ENCODE results near the gene NOX5.

Gene NOX5

GRCh38 chr15:68990992-68991500 lies 23.4 kb upstream of the NOX5 start:
- DNase-seq, result no peak

GRCh38 chr15:68991723-68992122 lies 22.8 kb upstream of the NOX5 start:
- DNase-seq, result peak; percentile 35

GRCh38 chr15:68992696-68993095 lies 21.8 kb upstream of the NOX5 start:
- no peak for DNase-seq

DNA sequence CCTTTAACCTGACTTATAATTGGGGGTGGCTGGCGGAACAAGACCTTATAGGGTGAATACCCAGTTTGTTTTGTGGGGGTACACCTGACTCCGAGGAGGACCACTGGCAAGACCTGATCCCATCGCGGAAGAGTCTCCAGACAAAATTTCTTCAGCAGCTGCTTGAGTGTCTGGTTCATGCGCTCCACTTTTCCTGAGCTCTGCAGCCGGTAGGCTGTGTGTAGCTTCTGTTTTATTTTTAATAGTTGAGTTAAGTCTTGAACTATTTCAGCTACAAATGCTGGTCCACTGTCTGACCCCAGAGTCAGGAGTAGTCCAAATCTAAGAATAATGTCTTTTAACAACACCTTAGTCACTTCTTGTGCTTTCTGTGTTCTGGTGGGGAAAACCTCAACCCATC lies 21.2 kb upstream of the NOX5 start:
- DNase-seq, result no peak

DNA sequence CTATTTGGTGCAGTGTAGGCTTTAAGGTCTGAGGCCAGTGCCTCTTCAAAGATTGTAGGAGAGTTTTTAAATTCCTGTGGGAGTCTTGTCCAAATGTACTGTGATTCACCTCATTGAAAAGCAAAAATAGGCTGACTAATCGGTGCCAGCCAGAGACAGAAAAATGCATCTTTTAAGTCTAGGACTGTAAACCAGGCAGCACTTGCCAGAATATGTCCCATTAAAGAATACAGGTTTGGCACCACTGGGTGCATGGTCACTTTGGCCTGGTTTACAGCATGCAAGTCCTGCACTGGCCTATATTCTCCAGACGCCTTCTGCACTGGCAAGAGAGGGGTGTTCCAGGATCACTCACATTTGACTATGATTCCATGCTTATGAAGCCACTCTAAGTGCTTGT lies 20.3 kb upstream of the NOX5 start:
- no peak for DNase-seq

DNA sequence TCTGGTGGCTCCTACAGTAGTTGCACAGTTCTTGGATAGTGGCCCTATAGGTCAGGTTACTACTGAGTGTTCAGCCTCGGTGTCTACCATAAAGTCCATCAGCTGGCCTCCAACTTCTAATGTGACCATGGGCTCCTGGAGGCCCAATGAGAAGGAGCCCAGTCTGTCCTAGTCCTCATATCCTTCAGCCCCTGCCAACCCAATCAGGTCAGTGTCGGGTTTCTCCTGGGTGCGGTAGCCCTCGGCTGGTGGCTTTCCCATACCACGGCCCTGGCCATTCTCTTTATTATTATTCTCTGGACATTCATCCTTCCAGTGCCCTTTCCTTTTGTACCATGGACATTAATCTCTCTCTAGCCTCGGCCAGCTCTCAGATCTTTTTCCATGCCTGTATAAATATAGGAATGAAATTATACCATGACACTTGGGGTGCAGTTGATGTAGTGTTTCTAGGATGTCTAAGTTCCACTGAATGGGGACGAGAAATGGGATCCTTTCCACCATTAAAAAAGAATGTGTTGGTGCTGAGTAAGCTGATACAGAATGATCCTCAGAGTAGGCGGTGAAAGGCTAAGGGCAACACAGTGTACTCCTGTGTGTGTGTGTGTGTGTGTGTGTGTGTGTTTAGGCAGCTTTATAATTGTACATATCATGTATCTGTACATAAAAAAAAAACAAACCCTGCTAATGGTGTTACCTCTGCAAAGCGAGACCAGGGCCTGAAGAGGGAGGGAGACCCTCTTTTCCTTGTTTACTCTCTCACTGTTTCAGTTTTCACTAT lies 19.3 kb upstream of the NOX5 start:
- no peak for DNase-seq

- DNase-seq, result no peak
Observed at GRCh38 chr15:68997050-68997449, 17.4 kb upstream of the NOX5 start.

DNA sequence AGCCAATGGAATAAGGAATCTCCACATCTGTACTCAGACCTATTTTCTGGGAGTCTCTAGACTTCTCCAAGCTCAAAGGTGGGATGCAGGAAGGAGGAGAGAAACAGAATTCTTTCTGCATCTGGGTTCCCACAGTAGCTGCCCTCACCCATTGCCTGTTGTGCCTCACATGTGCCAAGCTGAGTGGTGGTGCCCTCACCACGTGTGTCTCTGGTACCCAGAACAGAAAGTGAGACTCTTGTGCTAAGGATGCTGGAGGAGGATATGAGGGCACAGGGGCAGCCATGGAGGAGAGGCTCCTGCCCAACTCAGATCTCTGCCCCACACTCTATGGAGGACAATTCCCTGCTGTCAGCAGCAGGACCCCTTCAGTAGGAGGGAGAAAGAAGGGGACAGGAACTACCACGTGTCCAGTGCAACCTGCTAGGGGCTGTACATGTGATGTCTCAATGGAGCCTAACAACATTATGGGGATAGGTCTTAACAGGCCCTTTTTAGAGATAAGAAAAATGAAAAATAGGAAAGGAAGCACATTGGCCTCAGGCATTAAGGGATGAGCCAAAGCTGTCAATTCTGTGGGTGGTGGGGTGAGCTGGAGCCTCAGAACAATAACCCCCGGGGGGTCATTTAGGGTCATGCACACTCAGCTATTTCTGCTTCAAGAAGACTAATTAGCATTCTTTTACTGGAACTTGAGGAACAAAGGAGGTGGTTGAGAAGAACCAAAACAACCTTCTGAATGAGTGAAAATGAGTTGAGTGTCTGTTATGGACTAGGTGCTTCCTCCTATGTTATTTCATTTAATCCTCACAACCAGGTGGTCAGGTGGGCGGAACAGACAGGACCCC lies 16.3 kb upstream of the NOX5 start:
- DNase-seq, result no peak

- DNase-seq, result no peak
Observed at GRCh38 chr15:68999091-68999490, 15.4 kb upstream of the NOX5 start.

DNA sequence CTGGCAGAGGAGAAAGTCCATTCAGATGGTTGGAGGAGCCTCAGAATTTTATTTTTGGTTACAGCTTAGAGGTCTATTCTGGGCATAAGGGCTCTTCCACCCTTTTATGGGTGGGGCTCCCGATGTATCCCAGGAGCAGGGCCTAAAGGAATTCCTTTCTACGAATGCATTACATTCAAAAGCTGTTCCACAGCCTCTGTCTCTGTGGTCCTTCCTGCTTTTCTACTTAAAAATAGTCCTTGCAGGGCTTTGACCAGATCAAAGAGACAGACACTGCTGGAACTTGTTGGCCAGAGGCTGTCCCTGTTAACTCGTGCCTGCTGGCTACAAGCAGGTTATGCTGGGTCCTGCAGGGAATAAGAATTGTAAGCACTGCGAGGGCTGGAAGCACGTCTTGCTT lies 14.4 kb upstream of the NOX5 start:
- DNase-seq, result no peak

DNA sequence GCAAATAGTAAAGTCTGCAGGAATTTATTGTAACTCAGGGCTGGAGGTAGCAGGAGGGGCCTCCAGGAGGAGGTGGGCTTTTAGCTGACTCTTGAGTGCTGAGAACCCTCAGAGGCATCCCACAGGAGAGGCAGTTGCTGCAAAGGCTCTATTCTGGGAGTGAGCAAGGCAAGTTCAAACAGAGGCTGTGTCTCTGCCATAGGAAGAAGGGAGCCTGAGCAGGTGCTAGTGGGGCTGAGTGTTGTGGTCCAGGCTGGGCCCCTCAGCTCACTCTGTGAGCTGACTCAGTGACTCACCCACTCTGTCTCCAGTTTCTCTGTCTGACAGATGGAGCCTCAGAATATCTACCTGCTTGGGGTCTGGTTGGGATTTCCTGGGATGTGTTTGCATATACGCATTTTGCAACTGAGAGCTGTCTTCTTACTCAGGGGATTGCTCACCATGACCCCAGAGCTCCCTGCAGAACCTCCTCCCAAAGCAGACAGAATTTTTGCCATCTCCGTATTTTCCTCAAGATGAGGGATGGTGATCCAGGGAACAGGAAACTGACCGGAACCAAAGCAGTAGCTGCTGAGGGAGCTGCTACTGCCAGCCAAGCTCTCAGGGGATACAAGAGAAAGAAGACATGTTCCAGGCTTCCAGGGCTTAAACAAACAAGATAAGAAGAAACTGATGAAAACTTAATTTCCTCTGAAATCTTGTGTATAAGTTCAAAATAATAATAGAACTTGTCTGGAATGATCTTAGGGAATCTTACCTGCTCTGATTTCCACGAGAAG lies 13.6 kb upstream of the NOX5 start:
- DNase-seq, result no peak

- DNase-seq, result no peak
Observed at GRCh38 chr15:69002783-69003182, 11.7 kb upstream of the NOX5 start.

DNA sequence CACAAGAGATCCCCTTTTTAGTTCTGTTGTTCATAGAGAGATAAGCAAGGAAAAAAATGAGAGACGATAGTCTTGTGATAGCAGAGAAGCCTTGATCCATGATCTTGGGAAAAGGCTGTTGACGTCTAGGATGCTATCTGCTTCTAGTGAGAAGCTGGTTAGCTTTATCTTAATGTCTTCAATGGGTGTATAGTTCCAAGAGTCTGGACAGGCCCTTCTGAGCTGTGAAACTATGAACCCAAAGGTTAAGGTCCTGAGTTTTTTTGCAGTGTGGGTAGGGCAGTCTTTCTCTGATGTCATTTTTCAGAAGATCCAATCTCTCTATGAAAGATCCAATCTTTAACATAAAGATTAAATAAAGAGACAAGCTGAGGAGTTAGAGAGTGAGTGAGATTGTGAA lies 10.5 kb upstream of the NOX5 start:
- no peak for DNase-seq

- DNase-seq, result no peak
Observed at GRCh38 chr15:69008056-69008455, 6.4 kb upstream of the NOX5 start.

DNA sequence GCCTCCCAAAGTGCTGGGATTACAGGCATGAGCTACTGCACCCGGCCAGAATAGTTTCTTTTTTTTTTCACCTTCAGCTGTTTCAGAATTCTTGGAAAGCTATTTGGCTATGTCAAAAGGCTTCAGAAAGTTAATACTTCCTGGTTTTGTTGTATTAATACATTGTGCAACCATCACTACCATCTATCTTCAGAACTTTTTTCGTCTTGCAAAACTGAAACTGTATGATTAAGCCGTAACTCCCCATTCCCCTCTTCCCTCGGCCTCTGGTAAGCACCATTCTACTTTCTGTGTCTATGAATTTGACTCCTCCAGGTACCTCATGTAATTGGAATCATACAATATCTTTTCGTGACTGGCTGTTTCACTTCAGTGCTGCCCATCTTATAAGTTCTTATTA lies 5.2 kb upstream of the NOX5 start:
- DNase-seq, result no peak

- no peak for DNase-seq
Observed at GRCh38 chr15:69011641-69012040, 2.9 kb upstream of the NOX5 start.

DNA sequence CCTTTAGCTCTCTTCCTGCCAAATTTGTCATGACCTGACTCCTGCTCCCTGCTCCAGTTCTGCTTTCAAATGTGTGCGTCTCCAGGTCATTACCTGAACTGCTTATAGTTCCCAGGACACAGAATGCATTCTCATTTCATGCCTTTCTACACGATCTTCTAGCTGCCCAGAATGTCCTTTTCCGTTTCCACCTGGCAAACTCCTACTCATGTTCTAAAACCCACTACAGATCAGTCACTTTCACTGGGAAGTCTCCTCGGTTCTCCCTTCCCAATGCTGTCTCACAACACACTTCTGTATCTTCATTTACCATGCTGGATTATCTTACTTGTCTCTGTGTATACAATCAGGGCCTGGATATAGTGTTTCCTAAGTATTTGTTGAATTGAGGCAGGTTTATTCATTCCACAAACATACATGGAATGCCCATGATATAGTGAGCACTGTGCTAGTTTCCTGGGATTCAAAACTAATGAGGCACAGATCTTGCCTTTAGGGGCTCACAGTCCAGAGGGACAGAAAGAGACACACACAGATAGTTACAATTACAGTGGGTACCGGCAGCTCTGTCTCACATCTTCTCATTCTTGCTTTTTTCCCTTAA lies 1.6 kb upstream of the NOX5 start:
- DNase-seq, result no peak

DNA sequence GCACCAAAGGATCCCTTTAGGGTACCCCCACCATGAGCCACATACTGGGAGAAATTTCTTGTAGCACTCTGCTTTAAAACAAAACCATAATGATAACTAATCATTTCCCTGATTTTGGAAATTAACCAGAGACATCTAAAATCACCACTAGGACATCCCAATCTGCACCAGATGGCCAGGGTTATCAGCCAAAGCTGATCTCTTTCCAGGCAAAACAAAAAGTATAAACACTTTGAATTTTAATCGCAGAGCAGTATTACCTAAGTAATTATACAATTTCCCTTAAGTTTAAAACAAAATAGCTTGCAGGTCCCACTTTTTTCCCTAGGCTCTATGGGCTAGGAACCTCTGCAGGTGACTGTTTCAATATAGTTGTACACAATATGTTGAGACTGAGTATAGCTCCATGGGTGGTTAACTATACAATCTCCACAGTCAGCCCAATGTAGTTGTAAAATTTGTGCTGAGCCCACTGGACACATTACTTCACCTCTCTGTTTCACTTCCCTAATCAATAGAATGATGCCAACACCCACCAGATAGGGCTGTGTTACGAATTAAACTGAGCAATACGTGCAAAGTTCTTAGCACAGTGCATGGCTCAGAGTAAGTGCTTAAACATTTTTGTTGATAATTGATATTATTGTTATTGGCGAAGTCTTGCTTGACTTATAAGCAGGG lies 629 bp upstream of the NOX5 start:
- DNase-seq, result no peak

GRCh38 chr15:69015591-69015990 lies 1.1 kb downstream of the NOX5 start:
- no peak for DNase-seq

DNA sequence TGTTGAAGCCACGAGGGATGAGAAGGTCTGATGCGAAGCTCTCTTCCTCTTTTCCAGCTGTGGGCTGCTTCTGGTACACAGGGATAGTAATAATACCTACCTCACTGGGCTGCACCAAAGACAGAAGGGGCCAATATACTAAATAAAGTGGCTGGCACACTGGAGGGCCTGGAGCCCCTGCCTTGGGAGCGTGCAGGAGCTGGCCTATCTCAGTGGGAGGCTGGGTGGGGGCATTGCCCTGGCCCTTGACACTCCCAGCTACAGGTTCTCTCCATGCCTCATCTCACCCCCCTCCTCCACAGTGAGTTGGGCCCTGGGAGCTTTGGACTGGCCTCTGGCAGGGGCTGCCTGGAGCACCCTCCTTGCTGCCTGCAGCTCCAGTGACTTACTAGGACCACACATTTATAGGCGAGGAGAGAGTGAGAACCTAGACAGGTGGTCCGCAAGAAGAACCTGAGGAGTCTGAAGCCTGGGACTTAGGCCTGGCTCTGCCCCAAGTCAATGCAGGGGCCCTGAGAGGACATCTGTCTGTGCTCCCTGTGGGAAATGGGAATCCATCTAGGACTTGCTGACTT lies 1.6 kb downstream of the NOX5 start:
- no peak for DNase-seq

DNA sequence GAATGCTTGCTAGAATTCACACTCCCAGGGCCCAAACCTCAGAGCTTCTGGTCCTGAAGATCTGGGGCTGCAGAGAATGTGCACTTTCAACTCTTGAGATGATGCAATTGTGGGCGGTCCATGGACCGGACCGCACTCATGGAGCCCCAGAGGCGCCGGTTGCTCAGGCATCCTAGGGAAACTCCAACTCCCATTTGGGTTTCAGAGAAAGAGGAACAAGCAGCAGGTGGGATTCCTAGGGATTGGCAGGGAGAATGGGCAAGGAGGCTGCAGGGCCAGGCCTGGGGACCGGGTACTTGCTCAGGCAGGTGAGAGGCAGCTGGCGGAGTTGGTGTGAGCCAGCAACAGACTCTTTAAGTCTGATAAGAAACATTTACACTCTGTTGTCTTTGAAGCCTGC lies 3.5 kb downstream of the NOX5 start:
- no peak for DNase-seq

All from right kidney (tissue), 1 donor.